Effector CD4-positive, alpha-beta T cell (primary cell): ENCODE measurements around the gene NINJ2.
A peak's percentile ranks its signal among the peaks of the same experiment; 100 is the strongest.

Source experiments
- DNase-seq: peaks from one replicate; pipeline ENCODE4 v3.0.0-alpha.2; 2020

Gene NINJ2

DNA sequence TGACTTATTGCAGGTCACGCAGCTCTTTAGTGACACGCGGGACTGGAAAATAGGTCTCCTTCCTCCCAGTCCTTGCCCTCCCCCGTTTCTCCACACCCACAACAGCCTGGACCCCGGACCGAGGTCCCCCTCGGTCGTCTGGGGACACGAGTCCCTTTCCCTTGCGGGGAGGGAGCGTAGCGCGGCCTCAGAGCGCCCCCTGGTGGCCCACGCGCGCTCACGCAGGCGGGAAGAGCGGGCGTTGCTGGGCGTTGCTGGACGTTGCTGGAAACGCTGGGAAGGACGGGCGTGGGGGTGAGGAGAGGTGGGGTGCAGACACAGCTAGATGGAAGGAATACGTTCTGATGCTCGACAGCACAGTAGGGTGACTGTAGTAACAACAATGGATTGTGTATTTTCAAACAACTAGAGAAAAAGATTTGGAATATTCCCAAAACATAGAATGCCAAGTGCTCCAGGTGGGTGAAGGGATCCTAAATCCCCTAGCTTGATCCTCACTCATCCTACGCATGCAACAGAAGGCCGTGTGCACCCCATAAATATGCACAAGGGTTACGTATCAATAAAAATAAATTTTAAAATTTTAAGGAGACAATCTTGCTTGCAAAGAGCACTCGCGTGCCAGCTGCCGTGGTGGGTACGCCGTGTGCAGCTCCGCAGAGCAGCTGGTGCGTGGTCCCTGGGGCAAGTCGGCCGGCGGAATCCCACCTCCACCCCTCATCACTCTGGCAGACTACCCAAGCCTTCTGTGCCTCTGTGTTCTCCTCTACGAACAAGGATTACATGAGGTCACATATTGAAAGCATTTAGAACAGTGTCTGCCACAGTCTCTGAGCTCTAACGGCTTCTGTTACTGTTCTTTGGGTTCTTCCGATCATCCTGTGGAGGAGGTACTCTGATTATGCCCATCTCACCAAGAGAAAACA, 116.1 kb downstream of the NINJ2 start:
- peak; percentile 53 for DNase-seq

DNA sequence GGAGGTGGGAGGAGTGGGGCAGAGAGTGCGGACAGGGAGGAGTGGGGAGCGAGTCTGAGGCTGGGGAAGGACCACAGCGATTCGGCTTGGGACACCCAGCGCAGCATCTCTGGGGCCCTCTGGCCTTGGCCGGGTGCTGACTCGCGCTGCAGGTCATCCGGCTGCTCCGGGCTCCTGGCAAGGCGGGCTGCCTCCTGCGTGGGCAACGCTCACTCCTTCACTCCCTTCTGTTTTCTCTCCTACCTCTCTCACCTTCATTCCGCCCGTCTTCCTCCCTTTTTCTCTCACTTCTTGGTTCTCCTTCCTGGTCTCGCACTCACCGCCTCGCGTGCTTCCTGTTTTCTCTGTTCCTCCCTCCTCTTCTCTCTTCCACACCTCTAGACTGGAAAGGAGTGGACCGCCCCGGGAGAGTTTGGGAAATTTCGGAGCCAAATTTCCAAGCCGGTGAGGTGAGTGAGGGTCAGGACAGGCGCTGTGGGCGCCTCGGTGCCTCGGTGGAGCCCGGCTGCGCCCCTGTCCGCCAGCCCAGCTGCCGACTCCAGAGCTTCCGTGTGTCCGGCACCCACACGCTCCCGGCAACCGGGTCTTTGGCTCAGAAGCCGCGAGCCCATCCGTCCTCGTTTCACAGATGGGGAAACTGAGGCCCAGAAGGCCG, 116.9 kb downstream of the NINJ2 start:
- no peak for DNase-seq

- no peak for DNase-seq
Observed at GRCh38 chr12:545835-546234, 117.4 kb downstream of the NINJ2 start.

GRCh38 chr12:544941-545635, 118.2 kb downstream of the NINJ2 start:
- DNase-seq = no peak

GRCh38 chr12:544142-544541, 119.1 kb downstream of the NINJ2 start:
- no peak for DNase-seq

- no peak for DNase-seq
Observed at GRCh38 chr12:543114-543451, 120.2 kb downstream of the NINJ2 start.

- DNase-seq = no peak
Observed at GRCh38 chr12:542395-543113, 120.7 kb downstream of the NINJ2 start.

DNA sequence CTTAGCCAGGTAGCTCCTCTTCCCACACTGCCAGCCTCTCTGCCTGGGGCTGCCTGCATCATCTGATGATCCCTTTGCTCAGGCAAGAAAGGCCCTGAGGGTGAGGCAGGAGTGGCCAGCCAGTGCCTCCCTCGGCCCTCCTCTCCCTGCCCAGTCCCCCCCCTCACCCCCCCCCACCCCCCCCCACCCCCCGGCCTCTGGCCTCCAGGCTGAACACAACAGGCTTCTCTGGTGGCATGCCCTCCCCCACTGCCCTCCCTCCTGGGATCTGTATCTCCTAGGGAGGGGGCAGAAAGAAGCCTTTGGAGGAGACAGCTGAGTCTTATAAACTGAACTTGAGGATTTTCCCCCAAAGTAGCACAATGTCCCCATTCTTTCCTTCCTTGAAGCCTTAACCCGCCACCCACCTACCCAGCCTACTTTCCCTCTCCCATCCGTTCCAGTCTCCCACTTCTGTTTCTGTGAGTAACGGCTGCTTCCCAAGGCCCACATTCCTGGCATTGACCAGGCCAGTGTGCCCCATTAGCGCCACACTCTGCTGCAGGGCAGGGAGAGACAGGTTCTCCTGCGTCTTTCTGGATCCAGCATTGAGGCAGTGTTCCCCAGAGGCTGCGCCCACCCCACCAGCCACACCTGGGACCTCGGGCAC, 121.4 kb downstream of the NINJ2 start:
- DNase-seq = no peak

- DNase-seq = no peak
Observed at GRCh38 chr12:539540-540310, 123.5 kb downstream of the NINJ2 start.

DNA sequence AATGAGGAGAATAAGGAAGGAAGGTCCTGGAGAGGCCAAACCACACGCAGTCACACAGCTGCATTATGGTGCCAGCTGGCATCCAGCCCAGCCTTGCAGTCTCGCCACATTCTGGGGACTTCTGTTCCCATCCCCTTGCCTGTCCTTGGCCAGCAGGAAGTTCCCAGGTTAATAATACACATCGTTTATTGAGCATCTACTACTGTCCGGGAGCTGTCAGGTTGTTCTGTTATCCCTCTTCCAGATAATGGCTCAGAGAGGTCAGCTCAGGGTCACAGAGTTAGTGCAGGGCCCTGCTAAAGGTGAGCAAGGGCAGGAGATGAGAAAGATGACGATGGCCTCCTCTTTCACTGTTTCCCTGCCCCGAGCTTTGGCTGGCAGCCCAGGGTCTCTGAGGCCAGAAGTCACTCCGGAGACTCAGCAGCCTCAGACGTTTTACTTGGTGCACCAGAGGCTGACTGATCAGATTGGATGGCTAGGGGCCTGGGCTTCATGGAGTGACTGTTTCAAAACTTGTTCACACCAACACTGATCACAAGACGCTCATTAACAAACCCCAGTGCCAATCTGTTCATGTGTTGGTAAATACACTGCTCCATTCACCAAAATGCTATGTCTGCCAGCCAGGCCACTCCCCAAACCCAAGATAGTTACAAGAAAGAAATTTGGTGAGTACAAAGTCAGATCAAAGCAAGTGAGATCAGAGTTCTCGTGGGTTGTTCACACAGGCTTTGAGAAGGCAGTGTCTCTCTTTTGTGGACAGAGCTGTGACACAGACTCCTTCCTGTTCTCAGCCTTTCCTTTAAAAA, 124.3 kb downstream of the NINJ2 start:
- peak; percentile 47 for DNase-seq

- DNase-seq = no peak
Observed at GRCh38 chr12:537772-538171, 125.5 kb downstream of the NINJ2 start.

DNA sequence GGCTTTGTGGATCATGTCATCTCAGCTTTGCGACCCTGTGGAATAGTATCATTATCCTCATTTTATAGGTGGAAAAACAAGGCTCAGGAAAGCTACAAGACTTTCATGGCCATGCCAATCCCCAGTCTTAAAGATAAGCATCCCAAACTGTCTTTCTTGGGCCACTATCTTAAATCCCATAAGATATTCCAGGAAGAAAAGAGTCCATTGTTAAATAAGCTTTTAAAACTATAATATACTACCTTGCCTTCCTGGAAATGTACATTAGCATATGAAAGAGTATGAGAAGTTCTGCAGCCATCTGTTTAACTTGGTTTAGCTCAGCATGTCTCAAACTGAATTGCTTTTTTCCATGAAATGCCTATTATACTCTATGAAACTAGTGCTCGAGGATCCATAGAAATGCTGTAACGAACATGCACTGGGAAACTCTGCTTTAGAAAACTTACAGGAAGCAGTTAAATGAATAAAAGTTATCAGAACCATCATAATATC, 126.4 kb downstream of the NINJ2 start:
- no peak for DNase-seq

DNA sequence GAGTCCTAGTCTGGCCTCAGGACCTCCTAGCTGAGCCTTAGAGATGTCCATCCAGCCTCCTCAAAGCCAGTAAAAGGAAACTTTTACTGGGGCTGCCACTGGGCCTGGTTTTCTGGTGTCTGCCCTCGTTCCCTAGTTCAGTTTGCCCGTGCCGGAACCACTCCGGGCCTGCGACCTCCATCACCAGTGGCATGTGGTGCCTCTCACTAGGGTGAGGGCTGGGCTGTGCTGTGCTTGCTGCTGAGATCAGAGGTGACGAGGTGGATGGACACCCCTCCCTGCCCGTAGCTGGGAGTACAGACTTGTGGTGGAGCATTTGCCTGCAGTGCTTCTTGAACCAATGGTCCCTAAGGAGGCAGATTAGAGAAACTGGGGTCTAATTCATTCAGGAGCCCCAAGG, 127.8 kb downstream of the NINJ2 start:
- no peak for DNase-seq

GRCh38 chr12:534216-534615, 129.0 kb downstream of the NINJ2 start:
- no peak for DNase-seq

DNA sequence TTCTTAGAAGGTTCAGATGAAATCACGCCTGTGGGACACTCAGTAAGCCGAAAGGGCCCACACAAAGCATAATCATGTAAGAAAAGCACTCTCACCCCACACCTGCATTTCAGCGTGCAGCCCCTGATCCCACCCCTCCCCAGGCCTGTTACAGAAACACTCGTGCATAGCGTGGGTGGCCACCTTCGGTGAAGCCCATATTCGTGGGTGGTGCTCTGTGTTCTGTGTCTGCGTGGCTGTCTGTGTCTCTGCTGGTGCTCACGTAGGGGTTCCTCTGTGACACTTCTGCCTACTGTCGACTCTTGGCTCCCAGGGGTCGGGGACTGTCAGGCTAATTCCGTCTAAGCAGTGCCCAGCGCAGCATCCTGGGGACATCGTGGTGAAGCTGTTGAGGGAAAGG, 129.5 kb downstream of the NINJ2 start:
- no peak for DNase-seq

GRCh38 chr12:532908-533565, 130.2 kb downstream of the NINJ2 start:
- no peak for DNase-seq

DNA sequence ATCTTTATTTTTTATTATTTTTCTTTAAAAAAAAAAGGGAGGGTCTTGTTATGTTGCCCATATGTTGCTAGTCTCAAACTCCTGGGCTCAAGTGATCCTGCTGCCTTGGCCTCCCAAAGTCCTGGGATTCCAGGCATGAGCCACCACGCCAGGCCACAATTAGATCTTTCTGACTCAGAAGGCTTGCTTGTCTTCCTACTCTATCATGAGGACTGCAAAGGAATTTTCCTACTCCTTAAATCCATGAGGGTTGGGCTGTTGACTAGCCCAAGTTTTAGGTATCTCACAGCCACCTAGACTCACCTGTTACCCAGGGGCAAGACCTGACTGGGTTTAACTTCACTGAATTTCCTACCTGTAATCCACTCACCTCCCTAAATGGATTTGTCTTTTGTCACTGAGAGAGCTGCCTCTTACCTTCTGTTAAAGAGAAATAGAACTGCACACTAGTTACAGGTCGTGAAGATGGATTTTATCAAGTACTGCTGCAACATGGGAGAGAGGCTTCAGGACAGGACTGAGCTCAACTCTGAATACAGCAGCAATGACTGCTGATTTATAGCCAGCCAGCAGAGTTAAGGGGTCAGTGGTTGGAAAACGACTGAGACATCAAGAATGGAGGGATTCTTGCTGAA, 131.2 kb downstream of the NINJ2 start:
- DNase-seq = no peak

DNA sequence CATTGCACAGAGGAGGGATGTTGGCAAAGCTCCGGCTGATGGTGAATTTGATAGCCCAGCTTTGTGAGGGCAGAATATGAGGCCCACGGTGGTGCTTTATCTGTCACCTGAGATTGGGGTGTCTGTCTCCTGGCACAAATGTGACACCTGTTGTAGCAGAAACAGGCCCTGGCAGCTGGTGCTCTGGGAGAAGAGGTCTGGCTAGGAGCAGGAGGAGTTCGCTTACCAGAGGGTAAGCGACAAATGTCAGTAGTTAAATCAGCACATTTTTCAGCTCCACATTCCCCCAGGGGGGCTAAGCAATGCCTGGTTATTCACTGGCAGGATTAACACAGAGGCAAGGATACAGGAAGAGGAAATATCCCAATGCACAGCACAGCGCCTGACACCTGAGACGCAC, 132.4 kb downstream of the NINJ2 start:
- no peak for DNase-seq

DNA sequence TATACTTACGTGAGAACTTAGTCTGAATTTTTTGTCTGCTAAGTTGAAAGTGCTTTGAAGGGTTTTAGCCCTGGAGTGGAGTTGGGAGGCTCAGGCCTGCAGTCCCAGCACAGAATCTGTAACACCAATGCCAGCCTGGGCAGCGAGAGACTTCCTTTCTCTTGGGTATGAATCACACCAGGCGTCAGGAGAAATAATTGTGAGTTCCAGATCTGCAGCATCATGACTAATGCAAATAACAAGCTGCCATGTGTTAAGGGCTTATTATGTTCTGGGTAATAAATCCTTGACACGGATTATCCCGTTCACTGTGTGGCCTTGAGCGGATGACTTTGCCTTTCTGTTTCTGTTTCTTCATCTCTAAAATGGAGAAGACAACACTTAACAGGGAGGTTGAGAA, 132.9 kb downstream of the NINJ2 start:
- DNase-seq = no peak

GRCh38 chr12:527729-528128, 135.5 kb downstream of the NINJ2 start:
- no peak for DNase-seq
